ENCODE results near the gene PRKACA. TPM values are rescaled to one million over a fixed set of nuclear protein-coding genes. Genes with fewer than 3 reads are reported as not detected.

The PRKACA gene
- total and polyA plus RNA-seq, 4 donors: 44.1 to 161 (median 111) TPM

GRCh38 chr19:14159059-14159458 lies 41.5 kb upstream of the PRKACA start:
- H3K4me1 ChIP-seq (ENCODE audit: control insufficient read depth, insufficient read depth, low read length): peaks cover 2% of the 10 kb centered on the region
- 75% methylated on average over 12 of the region's 12 CpGs for WGBS (ENCODE audit: insufficient coverage)
- H3K27ac ChIP-seq (ENCODE audit: low read depth, low read length): no peak overlapping the region
- peaks cover 98% of the 10 kb centered on the region for H3K36me3 ChIP-seq (ENCODE audit: control insufficient read depth, insufficient read depth, low read length)
- H3K4me3 ChIP-seq (ENCODE audit: low read depth, low read length): no peak overlapping the region
- no peak for DNase-seq (ENCODE audit: low read depth in 4 of 6, low spot score in 6 of 6)
- H3K27me3 ChIP-seq (ENCODE audit: control insufficient read depth, insufficient read depth, low read length): no peaks in the 10 kb centered on the region
- no peaks in the 10 kb centered on the region for H3K9me3 ChIP-seq (ENCODE audit: control insufficient read depth, insufficient read depth, low read length)

DNA sequence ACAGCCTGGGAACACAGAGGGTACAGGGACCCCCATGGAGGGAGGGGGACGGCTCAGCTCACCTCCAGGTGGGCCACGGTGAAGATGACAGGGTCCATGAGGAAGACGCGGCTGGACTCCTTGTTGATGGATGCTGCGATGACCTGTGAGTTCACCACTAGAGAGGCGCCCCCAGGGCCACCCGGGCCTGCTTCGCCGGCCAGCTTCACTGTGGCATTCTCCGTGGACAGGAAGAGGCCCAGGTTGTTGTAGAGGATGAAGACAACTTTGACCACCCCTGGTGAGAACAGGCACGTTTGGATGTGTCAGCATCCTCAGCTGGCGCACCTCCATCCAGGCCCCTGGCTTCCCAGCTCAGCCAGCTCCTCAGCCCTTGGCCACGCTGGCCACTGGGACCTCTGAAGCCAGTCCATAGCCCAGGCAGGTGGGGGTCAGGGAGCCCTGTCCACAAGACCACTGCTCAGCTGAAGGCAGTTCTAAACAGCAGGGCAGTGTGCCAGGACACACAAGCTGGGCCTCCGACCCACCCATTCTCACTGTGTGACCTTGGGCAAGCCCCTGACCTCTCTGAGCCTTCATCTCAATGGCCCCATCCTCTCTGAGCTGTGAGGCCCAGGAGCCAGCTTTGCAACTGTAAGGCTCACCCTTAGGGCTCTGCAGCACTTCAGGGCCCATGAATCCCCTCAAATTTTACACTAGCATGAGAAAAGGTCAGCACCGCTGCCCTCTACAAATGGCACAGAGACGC lies 40.9 kb upstream of the PRKACA start:
- H3K4me1 ChIP-seq (ENCODE audit: control insufficient read depth, insufficient read depth, low read length): no peaks in the 10 kb centered on the region
- no peaks in the 10 kb centered on the region for H3K9me3 ChIP-seq (ENCODE audit: control insufficient read depth, insufficient read depth, low read length)
- H3K27ac ChIP-seq (ENCODE audit: low read depth, low read length): no peak overlapping the region
- no peaks in the 10 kb centered on the region for H3K27me3 ChIP-seq (ENCODE audit: control insufficient read depth, insufficient read depth, low read length)
- no peak for DNase-seq (ENCODE audit: low read depth in 4 of 6, low spot score in 6 of 6)
- WGBS (ENCODE audit: insufficient coverage): 92% methylated on average over 15 of the region's 16 CpGs
- no peak overlapping the region for H3K4me3 ChIP-seq (ENCODE audit: low read depth, low read length)
- peaks cover 97% of the 10 kb centered on the region for H3K36me3 ChIP-seq (ENCODE audit: control insufficient read depth, insufficient read depth, low read length)

DNA sequence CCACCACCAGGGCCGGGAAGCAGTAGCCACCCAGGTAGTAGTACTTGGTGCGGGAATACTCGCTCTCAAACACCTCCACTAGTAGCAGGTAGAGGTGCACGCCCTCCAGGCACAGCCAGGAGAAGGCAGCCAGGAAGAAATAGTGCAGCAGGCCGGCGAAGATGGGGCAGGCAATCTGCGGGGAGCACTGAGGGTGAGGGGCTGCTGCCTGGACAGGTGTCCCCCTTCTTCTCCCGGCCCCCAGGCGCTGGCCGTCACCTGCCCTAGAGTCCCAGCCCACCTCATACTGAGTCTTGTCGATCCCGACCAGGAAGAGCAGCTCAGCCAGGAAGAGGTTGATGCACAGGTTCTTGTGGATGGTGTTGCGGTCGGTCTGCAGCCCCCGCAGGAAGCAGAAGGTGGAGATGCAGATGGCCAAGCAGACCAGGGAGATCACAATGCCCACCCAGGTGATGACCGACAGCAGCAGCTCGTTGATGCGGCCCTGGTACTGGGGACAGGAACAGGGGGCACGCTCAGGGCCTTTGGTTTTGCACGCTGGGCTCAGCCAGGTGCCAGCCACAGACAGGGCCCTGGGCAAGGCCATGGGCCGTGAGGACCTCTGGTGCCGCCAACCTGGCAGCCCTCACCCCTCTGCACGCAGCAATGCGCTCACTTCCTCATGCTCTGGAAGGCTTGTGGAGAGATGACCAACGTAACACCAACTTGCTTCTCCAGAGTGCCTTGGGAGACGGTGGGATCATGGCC lies 39.6 kb upstream of the PRKACA start:
- DNase-seq (ENCODE audit: low read depth in 4 of 6, low spot score in 6 of 6): no peak
- Histone ChIP-seq H3K27ac (ENCODE audit: low read depth, low read length) (no peak overlapping the region), H3K27me3 (ENCODE audit: control insufficient read depth, insufficient read depth, low read length) (no peaks in the 10 kb centered on the region), H3K36me3 (ENCODE audit: control insufficient read depth, insufficient read depth, low read length) (peaks cover 97% of the 10 kb centered on the region), H3K4me3 (ENCODE audit: low read depth, low read length) (no peak overlapping the region), H3K9me3 (ENCODE audit: control insufficient read depth, insufficient read depth, low read length) (no peaks in the 10 kb centered on the region), H3K4me1 (ENCODE audit: control insufficient read depth, insufficient read depth, low read length) (no peaks in the 10 kb centered on the region)
- WGBS (ENCODE audit: insufficient coverage): 93% methylated on average over 22 of the region's 26 CpGs

- Histone ChIP-seq H3K4me1 (ENCODE audit: control insufficient read depth, insufficient read depth, low read length) (no peaks in the 10 kb centered on the region), H3K36me3 (ENCODE audit: control insufficient read depth, insufficient read depth, low read length) (peaks cover 97% of the 10 kb centered on the region), H3K27me3 (ENCODE audit: control insufficient read depth, insufficient read depth, low read length) (no peaks in the 10 kb centered on the region), H3K9me3 (ENCODE audit: control insufficient read depth, insufficient read depth, low read length) (no peaks in the 10 kb centered on the region), H3K4me3 (ENCODE audit: low read depth, low read length) (no peak overlapping the region), H3K27ac (ENCODE audit: low read depth, low read length) (no peak overlapping the region)
- DNase-seq (ENCODE audit: low read depth in 4 of 6, low spot score in 6 of 6): no peak
- WGBS (ENCODE audit: insufficient coverage): 98% methylated on average over 10 of the region's 12 CpGs
These were observed 38.6 kb upstream of the PRKACA start for GRCh38 chr19:14156122-14156521.

- WGBS (ENCODE audit: insufficient coverage): over 99% methylated on average over 14 of the region's 17 CpGs
- no peaks in the 10 kb centered on the region for H3K9me3 ChIP-seq (ENCODE audit: control insufficient read depth, insufficient read depth, low read length)
- H3K27ac ChIP-seq (ENCODE audit: low read depth, low read length): no peak overlapping the region
- DNase-seq (ENCODE audit: low read depth in 4 of 6, low spot score in 6 of 6): no peak
- H3K4me1 ChIP-seq (ENCODE audit: control insufficient read depth, insufficient read depth, low read length): peaks cover 5% of the 10 kb centered on the region
- H3K4me3 ChIP-seq (ENCODE audit: low read depth, low read length): no peak overlapping the region
- peaks cover 97% of the 10 kb centered on the region for H3K36me3 ChIP-seq (ENCODE audit: control insufficient read depth, insufficient read depth, low read length)
- H3K27me3 ChIP-seq (ENCODE audit: control insufficient read depth, insufficient read depth, low read length): no peaks in the 10 kb centered on the region
These were observed 37.8 kb upstream of the PRKACA start for GRCh38 chr19:14155371-14155770.

GRCh38 chr19:14152713-14153112 lies 35.2 kb upstream of the PRKACA start:
- 92% methylated on average over 12 of the region's 12 CpGs for WGBS (ENCODE audit: insufficient coverage)

DNA sequence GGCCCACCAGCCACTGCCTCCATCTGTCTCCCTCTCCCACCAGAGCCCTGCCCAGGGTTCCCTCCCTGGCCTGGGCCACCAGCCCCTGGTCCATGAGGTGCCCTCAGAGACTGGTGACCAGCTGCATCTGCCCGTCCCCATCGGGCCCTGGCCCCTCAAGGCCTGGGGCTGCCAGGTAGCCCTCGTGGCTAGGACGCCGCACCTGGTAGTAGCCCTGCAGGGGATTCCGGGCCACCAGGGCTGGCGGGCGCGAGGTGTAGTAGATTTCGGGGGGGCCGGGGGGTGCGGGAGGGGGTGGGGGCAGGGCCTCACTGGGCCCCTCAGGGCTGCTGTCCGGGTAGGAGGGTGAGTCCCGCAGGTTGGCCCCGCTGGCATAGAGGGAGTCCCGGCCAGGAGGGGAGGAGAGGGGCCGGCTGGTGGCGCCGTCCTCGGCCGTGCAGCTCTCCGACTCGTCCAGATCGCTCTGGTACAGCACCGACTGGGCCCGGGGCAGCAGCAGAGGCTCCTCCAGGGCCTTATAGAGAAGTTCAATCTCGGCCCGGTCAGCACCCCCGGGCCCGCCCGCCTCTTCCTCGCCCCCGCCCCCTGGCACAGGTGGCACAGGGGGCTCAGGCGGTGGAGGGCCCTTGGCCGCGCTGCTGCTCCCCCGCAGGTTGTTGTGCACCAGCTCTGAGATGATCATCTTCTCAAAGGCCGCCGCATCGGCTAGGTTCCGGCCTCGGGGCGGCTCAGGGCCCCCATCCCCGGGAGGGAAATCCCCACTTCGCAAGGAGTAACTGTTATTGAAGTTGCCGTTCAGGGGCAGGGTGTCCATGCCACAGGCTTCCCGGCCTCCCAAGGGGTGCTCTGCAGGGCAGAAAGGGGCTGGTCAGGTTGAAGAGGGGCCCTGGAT lies 33.5 kb upstream of the PRKACA start:
- WGBS (ENCODE audit: insufficient coverage): 90% methylated on average over 37 of the region's 47 CpGs
- no peaks in the 10 kb centered on the region for H3K27me3 ChIP-seq (ENCODE audit: control insufficient read depth, insufficient read depth, low read length)
- no peak for DNase-seq (ENCODE audit: low read depth in 4 of 6, low spot score in 6 of 6)
- H3K36me3 ChIP-seq (ENCODE audit: control insufficient read depth, insufficient read depth, low read length): peaks cover 64% of the 10 kb centered on the region
- no peaks in the 10 kb centered on the region for H3K9me3 ChIP-seq (ENCODE audit: control insufficient read depth, insufficient read depth, low read length)
- peaks cover 34% of the 10 kb centered on the region for H3K4me1 ChIP-seq (ENCODE audit: control insufficient read depth, insufficient read depth, low read length)
- H3K27ac ChIP-seq (ENCODE audit: low read depth, low read length): peak overlapping the region; percentile 79
- no peak overlapping the region for H3K4me3 ChIP-seq (ENCODE audit: low read depth, low read length)

More at GRCh38 chr19:14152713-14153112, 35.2 kb upstream of the PRKACA start:
- H3K27me3 ChIP-seq (ENCODE audit: control insufficient read depth, insufficient read depth, low read length): no peaks in the 10 kb centered on the region
- H3K4me3 ChIP-seq (ENCODE audit: low read depth, low read length): no peak overlapping the region
- no peaks in the 10 kb centered on the region for H3K9me3 ChIP-seq (ENCODE audit: control insufficient read depth, insufficient read depth, low read length)
- no peak for DNase-seq (ENCODE audit: low read depth in 4 of 6, low spot score in 6 of 6)
- H3K27ac ChIP-seq (ENCODE audit: low read depth, low read length): no peak overlapping the region
- H3K36me3 ChIP-seq (ENCODE audit: control insufficient read depth, insufficient read depth, low read length): peaks cover 81% of the 10 kb centered on the region
- H3K4me1 ChIP-seq (ENCODE audit: control insufficient read depth, insufficient read depth, low read length): peaks cover 31% of the 10 kb centered on the region

DNA sequence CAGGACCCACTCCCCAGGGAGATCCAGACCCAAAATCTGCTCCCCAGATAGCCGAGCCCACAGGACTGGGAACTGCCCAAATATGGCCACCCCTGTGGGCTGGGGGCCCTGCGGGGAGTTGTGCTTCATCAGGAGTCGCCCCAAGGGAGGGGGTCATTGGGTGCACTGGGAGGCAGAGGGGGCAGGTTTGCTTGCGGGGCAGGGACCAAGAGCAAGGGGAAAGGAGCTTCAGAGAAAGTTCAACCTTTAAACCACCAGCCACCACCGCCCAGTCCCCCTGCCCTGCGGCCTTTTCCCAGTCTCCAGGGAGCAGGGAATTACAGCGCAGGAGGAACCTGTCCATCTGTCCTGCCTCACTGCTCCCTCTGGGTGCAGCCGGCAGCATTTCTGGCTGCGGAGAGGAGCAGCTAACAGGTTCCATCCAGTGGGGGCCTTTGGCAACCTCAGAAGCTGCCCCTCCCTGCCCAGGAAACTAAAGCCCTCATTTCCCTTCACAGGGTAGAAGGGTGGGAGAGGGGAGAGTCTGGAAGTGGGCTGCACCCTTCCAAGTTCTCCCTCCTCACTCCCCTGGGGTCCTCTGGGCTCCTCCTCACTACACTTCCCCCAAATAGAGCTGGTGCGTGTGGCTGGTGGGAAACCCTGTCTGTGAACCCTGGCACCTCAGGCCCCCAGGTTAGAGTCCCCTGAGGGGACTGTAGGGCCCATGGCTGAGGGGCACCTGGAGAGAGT lies 32.6 kb upstream of the PRKACA start:
- DNase-seq (ENCODE audit: low read depth in 4 of 6, low spot score in 6 of 6): no peak
- no peak overlapping the region for H3K4me3 ChIP-seq (ENCODE audit: low read depth, low read length)
- WGBS (ENCODE audit: insufficient coverage): 62% methylated on average over 5 of the region's 10 CpGs
- H3K4me1 ChIP-seq (ENCODE audit: control insufficient read depth, insufficient read depth, low read length): peaks cover 34% of the 10 kb centered on the region
- H3K36me3 ChIP-seq (ENCODE audit: control insufficient read depth, insufficient read depth, low read length): peaks cover 57% of the 10 kb centered on the region
- no peaks in the 10 kb centered on the region for H3K9me3 ChIP-seq (ENCODE audit: control insufficient read depth, insufficient read depth, low read length)
- H3K27me3 ChIP-seq (ENCODE audit: control insufficient read depth, insufficient read depth, low read length): no peaks in the 10 kb centered on the region
- peak overlapping the region; percentile 79 for H3K27ac ChIP-seq (ENCODE audit: low read depth, low read length)

GRCh38 chr19:14149509-14149994 lies 32.0 kb upstream of the PRKACA start:
- Histone ChIP-seq H3K27me3 (ENCODE audit: control insufficient read depth, insufficient read depth, low read length) (no peaks in the 10 kb centered on the region), H3K4me1 (ENCODE audit: control insufficient read depth, insufficient read depth, low read length) (peaks cover 34% of the 10 kb centered on the region), H3K4me3 (ENCODE audit: low read depth, low read length) (peak overlapping the region; percentile 16), H3K9me3 (ENCODE audit: control insufficient read depth, insufficient read depth, low read length) (no peaks in the 10 kb centered on the region), H3K27ac (ENCODE audit: low read depth, low read length) (peak overlapping the region; percentile 79), H3K36me3 (ENCODE audit: control insufficient read depth, insufficient read depth, low read length) (peaks cover 51% of the 10 kb centered on the region)
- peak in 3 of 6 donors; percentile 47 to 86 (median 67) for DNase-seq (ENCODE audit: low read depth in 4 of 6, low spot score in 6 of 6)
- 26% methylated on average over 16 of the region's 21 CpGs for WGBS (ENCODE audit: insufficient coverage)
